Upper lobe of left lung (tissue), 4 donors: ENCODE results near the gene PLEKHG7.

Experiments
- EP300 ChIP-seq, 4 donors: sonication (generic); formaldehyde crosslinking; IDR thresholded peaks; one replicate each; pipeline ENCODE4 v1.5.1; 2017; ENCODE audit warnings: antibody characterized with exemption in 4 of 4, control low read depth in 2 of 4
- POLR2A ChIP-seq, 4 donors: fragments of 450-650 bp; IDR thresholded peaks; one replicate each; pipeline ENCODE4 v1.5.1; 2016 to 2017; ENCODE audit warnings: antibody characterized with exemption in 4 of 4, mild to moderate bottlenecking in 2 of 4
- POLR2AphosphoS5 ChIP-seq, 2 donors: sonication (generic); formaldehyde crosslinking; IDR thresholded peaks; one replicate each; pipeline ENCODE4 v1.5.1; 2017; ENCODE audit warnings: antibody characterized with exemption in 2 of 2
- TF ChIP-seq, protein P1 (sequence below), 6 experiments: fragments of 450-650 bp in 4 of 6; fragments of 200-600 bp in 2 of 6; sonication (generic) in 2 of 6; IDR thresholded peaks; one replicate each; pipeline ENCODE4 v1.5.1; 2016 to 2019; ENCODE audit warnings: antibody characterized with exemption in 6 of 6

- TF ChIP-seq POLR2A (IDR thresholded peaks at IDR 0.05) (no peak), POLR2AphosphoS5 (IDR thresholded peaks at IDR 0.05) (no peak), EP300 (IDR thresholded peaks at IDR 0.05) (no peak)
- TF ChIP-seq, protein P1, sequence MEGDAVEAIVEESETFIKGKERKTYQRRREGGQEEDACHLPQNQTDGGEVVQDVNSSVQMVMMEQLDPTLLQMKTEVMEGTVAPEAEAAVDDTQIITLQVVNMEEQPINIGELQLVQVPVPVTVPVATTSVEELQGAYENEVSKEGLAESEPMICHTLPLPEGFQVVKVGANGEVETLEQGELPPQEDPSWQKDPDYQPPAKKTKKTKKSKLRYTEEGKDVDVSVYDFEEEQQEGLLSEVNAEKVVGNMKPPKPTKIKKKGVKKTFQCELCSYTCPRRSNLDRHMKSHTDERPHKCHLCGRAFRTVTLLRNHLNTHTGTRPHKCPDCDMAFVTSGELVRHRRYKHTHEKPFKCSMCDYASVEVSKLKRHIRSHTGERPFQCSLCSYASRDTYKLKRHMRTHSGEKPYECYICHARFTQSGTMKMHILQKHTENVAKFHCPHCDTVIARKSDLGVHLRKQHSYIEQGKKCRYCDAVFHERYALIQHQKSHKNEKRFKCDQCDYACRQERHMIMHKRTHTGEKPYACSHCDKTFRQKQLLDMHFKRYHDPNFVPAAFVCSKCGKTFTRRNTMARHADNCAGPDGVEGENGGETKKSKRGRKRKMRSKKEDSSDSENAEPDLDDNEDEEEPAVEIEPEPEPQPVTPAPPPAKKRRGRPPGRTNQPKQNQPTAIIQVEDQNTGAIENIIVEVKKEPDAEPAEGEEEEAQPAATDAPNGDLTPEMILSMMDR (IDR thresholded peaks at IDR 0.05) = no peak
These were observed 1.3 kb upstream of the PLEKHG7 start for GRCh38 chr12:92701441-92701840.
